AG08395 (cell line): ENCODE measurements around the gene KATNBL1.
A peak's percentile ranks its signal among the peaks of the same experiment; 100 is the strongest.

Experiments used
- DNase-seq: peaks from one replicate; pipeline ENCODE4 v3.0.0; 2012; ENCODE audit warnings: mixed read lengths, low spot score

KATNBL1 gene, protein sequence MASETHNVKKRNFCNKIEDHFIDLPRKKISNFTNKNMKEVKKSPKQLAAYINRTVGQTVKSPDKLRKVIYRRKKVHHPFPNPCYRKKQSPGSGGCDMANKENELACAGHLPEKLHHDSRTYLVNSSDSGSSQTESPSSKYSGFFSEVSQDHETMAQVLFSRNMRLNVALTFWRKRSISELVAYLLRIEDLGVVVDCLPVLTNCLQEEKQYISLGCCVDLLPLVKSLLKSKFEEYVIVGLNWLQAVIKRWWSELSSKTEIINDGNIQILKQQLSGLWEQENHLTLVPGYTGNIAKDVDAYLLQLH

DNA sequence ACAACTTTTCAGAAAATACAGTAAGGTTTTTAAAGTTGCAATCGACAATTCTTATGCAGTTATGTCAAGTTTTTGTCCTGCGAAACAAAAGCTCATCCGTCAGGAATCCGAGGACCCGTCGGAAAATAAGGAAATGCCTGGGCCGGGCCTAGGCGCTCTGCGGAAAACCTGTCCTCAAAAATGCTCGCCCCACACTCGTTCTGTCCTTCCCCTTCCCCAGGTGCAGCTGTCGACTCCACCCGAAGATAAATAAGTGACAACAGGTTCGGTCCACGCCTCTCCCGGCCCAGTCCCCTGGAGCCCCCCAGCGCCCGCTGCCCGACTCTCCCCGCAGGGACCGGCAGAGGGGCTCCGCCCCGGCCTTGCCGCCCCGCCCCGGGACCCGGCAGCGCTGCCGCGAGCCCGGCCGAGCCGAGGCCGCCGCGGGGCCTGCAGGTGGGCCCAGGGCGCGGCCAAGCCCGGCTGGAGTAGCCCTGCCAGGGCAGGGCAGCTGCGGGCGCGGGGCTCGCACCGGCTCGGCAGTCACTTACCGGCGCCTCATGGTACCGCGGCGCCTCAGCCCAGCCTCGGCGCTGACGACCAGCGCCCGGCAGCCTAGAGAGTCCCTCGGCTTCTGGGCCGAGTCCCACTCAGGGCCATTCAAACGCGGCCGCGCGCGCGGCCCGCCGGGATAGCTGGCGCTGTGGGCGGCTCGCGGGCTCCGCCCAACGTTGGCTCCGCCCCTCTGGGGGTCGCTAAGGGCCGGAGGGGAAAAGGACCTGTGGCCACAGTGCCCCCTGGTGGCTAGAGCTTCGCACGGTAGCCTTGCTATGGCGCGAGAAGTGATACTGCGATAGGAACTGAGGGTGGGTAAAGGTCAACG, at the start of gene KATNBL1:
TSS of gene KATNBL1 (minus strand) at position 676 of the 862 bp plus-strand sequence. CDS start 46,420 bp downstream, outside the sequence.
- peak; percentile 97 for DNase-seq

DNA sequence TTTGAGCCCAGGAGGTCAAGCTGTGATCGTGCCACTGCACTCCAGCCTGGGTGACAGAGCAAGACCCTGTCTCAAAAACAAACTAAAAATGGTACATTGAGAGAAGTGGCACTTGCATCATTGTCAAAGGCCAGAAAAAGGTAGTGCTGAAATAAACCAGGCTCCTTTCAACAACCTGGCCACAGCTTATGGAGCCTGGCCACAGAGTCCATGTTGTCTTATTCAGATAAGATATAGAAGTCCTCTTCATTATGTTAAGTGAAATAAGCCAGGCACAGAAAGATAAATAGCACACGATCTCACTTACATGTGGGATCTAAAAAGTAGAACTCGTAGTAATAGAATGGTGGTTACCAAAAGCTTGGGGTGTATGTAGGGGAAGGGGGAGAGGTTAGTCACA, 49.7 kb upstream of the KATNBL1 start:
- DNase-seq = no peak

DNA sequence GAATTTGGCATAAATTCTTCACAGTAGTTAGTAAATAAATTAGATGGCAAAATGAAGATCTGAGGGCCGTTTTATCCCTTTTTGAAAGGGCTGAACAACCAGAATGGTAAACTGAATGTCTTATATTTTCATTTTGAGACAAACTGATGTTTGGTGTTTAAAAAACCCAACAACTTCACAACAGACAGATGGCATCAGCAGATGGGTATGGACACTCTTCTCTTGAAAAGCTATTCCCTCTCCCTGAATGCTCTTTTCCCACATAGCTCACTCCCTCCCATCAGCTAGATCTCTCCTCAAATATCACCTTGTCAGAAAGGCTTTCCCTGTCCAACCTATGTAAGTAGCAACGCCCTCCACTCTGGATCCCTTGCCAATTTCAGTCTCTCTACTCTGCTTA, 48.3 kb upstream of the KATNBL1 start:
- DNase-seq = no peak

DNA sequence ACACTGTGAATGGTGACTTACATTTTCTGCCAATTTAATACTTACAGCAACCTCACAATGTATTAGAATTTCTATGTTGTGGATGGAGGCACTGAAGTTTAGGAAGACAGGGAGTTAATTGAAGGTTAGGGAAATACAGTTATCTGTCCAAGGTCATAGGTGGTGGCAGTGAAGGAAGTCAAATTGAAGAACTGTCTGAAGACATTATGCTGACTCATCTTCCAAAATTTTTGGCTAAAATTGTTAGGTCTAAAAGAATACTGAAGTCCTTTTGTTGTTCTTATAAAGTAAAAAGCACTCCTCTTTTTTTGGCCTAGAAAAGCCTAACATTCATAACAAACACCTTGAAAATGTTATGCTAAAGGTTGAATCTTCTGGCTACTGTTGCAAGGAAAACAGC, 42.6 kb upstream of the KATNBL1 start:
- no peak for DNase-seq

DNA sequence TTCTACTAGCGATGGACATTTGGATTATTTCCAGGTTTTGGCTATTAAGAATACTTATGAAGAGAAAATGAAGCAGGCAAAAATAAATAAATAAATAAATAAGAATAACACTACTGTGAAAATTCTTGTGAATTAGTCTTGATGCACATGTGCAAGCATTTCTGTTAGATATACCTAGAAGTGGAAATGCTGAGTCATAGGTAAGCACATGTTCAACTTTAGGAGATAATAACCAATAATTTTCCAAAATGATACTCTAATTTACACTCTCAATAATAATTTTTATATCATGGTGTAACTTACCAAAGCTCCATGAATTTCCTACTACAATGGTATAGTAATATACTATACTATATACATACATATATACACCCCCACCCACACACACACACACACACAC, 38.3 kb upstream of the KATNBL1 start:
- no peak for DNase-seq

DNA sequence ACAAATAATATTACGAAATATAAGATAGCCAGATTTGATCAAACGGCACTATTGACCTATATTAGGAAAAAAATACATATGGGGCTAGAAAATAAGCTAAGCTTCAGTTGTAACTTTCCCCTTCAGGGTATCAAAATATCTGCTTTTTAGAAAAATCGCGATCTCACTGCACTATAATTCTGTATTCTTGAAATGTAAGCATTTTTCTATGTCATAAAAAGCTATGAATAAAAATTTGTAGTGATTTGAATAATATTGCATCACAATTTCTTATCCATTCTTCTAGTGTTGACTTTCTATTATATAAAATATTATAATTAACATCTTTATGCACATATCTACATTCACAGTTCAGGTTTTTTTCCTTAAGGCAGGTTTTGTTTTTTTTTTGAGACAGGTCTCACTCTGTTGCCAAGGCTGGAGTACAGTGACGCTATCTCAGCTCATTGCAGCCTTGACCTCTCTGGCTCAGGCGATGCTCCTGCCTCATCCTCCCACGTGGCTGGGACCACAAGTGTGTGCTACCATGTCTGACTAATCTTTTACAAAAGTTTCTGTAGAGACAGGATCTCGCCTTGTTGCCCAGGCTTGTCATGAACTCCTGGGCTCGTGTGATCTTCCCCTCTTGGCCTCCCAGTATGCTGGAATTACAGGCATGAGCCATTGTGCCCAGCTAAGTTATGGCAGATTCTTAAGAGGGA, 36.5 kb upstream of the KATNBL1 start:
- DNase-seq = no peak

DNA sequence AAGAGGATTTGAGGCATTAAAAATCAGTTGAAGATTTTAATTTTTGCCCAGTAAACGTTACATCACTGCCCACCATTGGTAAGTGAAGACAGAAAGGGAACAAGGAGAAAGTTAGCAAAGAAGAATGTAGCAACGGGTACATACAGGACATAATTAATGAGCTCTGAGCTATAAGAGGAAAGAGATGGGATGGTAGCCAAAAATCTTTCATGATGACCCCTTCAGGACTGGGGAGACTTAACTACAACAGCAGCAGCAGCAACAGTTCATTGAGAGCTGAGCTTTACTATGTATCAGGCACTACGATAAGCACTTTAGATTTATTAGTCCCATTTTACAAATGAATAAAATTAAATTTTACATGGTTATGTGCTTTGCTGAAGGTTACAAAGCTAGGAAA, 33.3 kb upstream of the KATNBL1 start:
- no peak for DNase-seq

DNA sequence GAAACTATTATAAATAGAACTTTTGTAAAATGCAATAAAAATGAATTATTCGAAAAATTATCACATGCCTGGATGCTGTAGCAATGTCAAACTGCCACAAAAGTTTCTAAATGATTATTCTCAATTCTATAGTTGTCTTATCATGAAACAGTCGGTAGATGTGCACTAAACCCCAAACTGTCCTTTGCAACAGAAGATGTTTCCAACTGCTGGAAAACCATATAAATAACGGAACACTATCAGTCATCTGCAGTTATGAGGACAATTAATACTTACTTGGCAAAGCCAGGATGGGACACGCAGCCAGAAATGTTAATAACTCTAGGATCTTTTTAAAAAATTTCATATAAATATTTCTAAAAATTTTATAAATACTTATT, 32.4 kb upstream of the KATNBL1 start:
- no peak for DNase-seq

DNA sequence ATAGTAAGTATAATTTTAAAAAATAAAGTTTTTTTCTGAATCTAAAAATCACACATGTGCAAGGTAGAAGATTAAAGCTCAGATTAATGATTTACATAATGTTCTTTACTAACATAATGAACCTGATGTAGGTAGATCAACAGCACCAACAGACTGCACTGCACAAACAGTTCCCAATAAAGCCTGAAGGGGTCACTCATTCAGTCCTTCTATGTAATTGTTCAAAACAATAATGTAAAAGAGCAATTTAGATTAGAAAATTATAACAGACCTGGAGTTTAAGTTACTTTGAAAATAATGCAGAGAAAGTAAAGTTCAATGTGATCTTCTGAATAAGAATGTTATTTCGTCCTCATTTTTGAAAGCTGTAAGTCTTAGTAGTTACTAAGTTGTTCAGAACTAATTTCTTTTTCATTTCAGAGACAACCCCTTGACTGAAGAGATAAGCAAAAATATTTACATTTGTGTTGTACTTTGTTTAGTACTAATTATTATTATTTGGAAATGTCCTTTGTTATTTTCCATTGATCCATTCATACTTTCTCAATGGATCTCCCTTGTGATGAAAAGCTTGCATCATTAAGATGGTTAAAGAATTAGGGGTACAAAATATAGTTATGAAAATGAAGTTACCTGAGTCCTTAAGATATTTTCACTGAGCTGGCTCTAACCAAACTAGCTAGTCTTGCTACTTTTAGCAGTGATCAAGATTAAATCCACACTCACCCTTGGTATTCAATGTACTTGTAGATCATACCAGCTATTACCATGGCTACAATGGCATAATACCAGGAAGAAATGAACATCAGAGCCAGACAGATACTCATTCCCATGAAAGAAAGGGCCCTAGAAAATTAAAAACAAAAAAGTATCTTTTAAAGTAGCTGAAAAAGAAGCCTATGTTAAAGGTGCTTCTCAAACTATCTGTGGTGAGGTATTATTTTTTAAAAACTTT, 31.8 kb upstream of the KATNBL1 start:
- peak; percentile 49 for DNase-seq

DNA sequence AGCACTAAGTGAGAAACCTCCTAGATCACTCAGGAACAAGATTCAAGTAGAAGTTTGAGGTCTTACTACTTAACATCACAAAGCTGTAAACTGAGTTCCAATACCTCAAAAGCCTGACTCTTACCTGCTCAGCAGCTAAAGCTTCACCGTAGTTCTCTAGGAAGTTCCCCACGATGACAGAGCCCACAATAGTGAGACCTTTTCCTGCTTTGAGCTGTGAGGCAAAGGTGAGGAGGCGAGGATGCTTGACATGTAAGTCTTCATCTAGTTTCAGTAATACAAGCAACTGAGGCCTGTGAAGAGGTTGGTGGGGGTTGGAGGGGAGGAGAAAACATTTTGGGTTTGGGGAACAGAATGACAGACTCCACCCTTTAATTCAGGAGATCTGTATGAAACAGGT, 30.6 kb upstream of the KATNBL1 start:
- DNase-seq = no peak

DNA sequence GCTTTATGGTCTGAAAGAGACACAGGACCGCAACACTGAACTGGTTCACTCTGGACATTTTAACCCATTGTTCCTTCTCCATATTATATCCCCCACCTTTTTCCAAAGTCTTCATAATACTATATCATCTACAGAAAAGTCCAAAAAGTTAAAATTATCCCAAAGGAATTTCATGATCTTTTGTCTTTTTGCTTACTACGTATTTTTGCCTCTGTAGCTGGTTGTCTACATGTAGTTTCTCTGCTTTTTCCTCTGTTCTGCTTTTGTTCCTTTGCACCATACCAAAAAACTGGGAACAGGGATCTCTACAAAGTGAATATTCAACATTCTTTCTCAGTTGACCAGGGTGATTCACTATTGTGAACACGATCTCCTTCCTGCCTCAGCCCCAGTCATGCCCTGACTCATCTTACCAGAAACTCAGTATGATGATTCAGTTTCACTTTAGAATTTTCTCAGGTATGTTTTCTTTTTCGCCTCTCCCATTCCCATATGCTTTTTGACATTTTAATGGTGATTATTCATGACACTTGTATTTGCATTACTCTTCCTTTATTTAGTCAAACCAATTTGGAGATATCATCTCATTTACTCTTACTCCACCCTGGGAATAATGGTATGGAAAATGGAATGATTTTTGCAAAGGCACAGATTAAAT, 29.4 kb upstream of the KATNBL1 start:
- peak; percentile 92 for DNase-seq

DNA sequence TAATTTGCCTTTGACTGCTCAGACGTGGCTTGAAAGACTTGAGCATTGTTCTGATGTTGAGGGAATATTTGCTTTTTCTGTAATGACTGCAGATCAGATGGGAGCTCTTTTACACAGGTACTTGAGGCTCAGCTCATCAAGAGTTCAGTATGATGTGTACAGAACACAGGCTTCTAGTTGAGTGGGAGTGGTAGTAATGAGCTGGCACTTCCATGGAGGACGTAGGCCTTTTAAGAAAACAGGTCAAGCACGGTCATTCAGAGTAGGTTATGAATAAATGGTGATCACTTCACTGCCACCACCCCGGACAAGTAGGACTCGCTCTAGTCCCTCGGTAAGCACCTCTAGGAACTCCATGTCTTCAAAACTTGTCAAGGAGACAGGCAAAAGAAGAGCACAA, 23.7 kb upstream of the KATNBL1 start:
- no peak for DNase-seq

DNA sequence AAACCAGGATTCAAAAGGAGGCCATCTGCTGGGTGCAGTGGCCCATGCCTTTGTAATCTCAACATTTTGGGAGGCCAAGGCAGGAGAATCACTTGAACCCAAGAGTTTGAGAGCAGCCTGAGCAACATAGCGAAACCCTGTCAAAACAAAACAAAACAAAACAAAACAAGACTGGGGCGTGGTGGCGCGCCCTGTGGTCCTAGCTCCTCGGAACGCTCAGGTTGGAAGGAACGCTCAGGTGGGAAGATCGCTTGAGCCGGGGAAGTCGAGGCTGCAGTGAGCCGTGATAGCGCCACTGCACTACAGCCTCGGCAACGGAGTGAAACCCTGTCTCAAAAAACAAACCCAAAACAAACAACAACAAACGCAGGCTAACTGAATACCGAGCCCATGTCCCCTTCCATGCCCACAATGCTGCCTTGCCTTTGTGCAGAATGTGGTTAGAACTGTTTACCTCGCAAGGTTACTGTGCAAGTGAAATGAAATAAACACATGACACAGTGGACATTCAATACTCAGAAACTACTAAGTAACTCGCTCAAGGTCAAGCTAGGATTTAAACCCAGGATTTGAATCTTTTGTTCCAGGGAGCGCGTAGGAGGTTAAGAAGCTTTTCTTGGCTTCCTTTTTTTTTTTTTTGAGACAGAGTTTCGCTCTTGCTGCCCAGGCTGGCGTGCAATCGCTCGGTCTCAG, 14.2 kb upstream of the KATNBL1 start:
- no peak for DNase-seq

DNA sequence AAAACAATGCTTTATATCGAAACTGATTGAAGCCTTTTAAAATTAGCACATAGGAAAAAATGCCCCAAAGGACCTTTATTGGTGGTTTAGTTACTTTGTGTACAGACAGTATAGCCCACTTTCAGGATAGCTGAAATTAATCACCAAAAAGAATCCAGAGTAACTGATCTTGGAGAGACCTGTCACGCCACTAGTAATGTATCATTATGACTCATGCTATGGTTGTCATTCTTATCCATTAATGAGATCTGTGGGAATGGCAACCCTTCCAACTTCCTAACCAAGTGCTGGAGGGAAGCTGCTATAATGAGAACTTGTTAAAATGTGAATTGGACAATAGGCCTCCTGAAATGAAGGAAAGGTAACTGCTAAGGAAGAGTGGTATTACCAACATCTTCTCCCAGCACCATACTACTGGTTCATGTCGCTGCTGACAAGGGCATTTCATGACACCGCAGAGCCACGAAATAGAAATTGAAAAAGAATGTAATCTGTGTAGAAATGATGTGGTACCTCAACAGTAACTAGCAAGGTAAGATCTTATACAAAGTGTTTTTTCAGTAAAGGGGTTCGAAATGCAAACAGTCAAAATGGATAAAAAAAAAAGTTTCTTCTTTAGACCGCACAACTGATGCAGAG, 7.8 kb upstream of the KATNBL1 start:
- peak; percentile 35 for DNase-seq

DNA sequence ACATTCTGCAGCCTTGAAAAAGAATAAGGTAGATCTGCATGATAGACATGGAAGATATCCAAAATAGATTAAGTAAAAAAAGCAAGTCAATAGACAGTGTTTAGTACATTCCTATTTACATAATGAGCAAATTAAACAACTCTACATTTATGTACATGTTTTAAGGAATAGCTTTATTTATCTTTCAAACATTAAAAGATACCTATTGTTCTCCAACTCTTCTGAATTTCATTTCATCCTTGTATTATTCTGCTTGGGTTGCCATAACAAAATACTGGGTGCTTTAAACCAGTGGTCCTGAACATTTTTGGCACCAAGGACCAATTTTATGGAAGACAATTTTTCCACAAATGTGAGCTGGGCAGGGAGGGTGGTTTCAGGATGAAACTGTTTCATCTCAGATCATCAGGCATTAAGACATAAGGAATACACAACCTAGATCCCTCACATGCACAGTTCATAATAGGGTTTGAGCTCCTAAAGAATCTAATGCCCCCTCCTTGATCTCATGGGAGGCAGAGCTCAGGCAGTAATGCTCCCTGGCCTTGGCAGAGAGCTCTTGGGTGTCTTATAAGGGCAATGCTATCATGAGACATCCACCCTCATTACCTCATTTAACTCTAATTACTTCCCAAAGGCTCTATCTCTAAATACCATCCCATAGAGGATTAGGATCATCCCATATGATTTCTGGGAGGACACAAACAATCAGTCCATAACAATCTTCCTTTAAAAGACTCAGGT, 6.8 kb upstream of the KATNBL1 start:
- DNase-seq = no peak

DNA sequence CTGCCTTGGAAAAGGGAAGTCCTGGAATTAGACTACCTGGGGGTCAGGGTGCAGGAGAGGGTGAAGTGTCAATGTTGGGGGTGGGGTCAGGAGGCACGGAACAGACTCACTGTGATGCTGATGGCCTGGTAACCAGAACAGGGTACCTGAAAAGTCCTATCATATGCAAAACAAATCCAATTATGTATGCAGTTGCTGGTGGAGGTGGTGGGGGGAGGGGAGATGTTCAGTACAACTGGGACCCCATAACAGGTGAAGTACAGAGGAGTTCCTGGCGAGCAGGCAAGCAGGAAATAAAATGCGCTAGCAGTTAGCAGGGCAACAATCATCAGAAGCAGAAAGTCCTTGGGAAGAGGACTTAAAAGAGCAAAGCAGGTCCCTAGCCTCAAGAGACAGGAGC, 4.2 kb upstream of the KATNBL1 start:
- no peak for DNase-seq

DNA sequence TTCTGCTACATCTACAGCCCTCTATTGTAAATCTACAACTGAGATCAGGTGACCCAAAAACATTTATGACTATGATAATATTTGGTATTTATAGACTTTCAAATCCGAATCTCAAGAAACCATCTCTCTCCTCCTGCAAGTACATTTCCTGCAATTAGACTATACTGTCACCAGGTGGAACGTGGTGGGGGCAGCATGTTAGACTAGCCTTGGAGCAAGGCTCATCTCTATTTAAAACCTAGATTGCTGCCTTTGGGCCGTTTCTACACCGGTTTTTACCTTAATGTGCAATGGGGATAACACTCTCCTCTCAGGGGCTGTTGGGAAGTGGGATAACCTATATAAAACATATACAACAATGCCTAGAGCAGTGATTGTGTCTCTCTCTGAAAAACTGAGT, 3.8 kb upstream of the KATNBL1 start:
- no peak for DNase-seq

DNA sequence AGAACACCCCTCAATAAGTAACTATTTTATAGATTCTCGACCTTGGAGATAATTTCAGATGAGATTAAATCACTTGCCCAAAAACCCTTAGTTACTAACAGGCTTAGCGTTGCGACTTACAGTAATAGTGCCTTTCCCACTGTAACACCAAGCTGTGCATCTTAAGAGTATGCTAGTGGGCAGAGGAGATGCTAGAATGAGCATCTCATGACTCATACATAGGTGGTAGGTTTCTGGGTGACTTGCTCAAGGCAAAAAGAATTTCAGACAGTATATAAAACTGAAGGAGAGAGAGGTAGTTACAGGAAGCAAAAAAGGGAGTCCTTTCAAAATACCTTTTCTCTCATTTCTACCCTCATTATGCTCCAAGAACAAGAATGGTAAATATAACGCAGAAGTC, 3.9 kb downstream of the KATNBL1 start:
- no peak for DNase-seq

DNA sequence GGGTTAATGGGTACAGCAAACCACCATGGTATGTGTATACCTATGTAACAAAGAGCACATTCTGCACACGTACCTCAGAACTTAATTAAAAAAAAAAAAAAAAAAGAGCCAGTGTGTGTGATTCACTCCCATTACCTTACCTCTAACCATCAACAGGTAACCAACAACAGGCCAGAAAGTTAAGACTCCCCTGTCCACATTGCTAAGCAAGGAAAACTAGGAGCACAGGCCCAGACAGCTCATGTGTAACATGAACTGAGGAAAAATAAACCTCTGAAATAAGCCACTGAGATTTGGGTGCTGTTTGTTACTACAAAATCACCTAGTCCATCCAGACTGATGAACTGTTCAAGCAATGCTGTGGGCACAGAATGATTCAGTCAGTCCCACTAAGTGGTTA, 6.0 kb downstream of the KATNBL1 start:
- no peak for DNase-seq
